ENCODE measurements around the gene TMEM203.

GRCh38 chr9:137223078-137223970 lies 17.9 kb upstream of the TMEM203 start:
- TF ChIP-seq EP300 (conservative IDR thresholded peaks at IDR 0.05; ENCODE audit: poor library complexity, severe bottlenecking) (no peak), POLR2AphosphoS5 (IDR thresholded peaks at IDR 0.05) (peak; percentile 52), TAF1 (IDR thresholded peaks at IDR 0.05; ENCODE audit: low read depth) (peak; percentile 54), CTCF (IDR thresholded peaks at IDR 0.05; ENCODE audit: poor library complexity, severe bottlenecking) (no peak), MXI1 (conservative IDR thresholded peaks at IDR 0.05; ENCODE audit: poor library complexity, severe bottlenecking) (no peak), REST (IDR thresholded peaks at IDR 0.05; ENCODE audit: borderline replicate concordance) (peak; percentile 53)
